GM21526 (cell line): ENCODE data around the gene RALBP1.
"Not testable (repeated sequence)": the region's sequence is repeated elsewhere in the genome, so short reads cannot be mapped to it uniquely, and the experiment has no call there.

ENCODE experiments used
- ATAC-seq: cut with Tn5 transposase; IDR thresholded peaks from one replicate; pipeline ENCODE4 v1.9.1; 2021; ENCODE audit warnings: moderate library complexity; ENCODE audit not compliant: unreplicated experiment, low FRiP score

Gene RALBP1

DNA sequence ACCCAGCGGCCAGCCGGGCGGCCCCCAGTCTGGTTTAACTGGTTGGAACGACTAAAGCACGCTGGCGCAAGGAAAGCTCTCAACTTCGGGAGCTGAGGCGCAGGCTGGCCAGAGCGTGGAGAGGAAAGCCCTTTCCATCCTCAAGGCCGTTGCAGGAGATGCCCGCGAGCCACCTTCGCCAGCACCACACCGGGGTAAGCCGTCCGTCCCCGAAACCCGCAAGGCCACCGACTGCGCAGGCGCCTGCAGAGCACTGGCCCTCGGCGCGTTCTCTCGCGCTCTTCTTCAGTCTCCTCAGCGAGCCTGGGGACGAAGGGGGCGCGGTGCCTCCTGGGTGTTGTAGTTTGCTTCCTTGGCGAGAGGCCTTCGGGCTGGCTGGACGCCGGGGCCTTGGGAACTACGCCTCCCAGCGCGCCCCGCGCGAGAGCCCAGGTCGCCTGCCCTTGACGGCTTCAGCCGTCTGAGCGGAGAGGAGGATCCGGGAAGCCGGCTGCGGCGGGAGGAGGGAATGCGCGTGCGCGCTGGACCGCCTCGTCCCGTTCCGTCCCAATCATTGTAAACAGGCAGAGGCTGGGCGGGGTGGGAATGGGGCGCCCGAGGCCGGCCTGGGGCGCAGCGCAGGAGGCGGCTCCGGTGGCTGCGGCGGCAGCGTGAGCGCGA, at the start of gene RALBP1:
RALBP1 (plus strand) TSS at position 531 of the 660 bp plus-strand sequence. CDS start 37,533 bp downstream, outside the sequence.
- peak; percentile 88 for ATAC-seq

DNA sequence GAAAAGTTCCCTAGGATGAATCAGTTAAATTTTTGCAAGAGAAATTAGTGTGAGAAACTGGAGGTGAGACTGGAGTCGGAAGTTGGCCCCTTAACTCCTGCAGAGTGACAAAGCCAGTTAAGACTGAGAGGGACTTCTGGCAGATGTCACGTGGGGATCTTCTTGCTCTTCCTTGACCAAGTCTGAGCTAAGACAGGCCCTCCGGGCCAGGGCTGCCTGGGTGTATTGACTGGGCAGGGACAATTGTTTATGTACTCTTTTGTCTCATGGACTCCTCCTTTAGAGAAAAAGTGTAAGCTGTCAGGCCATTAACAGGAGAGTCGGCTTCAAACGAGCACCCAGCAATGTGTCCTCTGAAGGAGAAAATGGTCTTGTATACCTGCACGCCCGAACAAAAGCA, 48.6 kb upstream of the RALBP1 start:
- ATAC-seq: no peak

DNA sequence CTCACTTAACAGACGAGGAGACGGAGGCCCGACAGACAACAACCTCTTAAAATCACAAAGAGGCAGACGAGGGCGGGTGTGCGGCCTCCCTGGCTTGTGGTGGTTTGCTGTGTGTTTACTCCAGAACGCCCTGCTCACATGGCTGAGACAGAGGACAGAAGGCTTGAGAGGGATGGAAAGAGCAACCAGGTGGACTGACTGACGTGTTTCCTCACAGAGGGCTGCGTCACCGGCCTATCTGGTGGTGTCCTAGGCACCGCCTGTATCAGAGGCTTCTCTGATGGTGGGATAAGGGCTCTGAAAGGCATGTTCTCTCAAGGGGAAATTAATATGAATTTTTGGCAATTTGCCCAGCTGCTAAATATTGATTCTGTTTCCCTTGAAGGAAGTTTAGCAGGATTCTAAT, 47.0 kb upstream of the RALBP1 start:
- no peak for ATAC-seq

DNA sequence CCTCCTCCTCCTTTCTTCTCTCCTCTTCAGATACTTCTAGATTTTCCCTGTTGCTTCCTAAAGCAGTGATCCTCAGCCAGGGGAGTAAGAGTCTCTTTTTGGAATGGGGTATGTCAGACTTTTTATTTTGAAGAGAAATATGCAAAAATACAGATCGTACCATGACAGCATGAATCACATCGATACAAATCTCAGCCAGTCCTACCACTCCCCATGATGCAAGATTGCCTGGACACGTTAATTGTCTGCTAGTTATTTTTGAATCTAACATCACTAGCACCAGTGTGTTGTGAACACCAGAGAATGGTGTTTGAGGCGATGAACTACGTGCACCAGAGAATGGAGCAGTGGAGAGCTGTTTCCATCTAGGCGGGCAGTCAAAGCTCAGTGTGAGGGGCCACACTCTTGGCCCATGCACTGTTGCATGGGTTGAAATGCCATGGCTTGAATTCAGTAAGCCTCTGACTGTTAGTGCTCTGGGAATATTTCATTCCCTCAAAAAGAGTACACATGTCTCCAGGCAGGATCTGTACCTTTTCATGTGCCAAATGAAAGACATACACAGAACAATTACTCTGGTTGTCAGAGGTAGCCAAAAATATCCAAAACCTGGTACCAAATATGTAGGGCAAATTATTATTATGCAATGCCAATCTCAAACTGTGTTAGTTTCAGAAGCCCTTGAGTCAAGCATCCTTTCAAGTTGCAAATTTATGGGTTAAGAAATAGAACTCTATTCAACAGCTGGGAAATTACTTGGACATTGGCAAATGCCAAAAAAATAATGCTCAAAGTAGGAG, 46.3 kb upstream of the RALBP1 start:
- ATAC-seq: no peak

DNA sequence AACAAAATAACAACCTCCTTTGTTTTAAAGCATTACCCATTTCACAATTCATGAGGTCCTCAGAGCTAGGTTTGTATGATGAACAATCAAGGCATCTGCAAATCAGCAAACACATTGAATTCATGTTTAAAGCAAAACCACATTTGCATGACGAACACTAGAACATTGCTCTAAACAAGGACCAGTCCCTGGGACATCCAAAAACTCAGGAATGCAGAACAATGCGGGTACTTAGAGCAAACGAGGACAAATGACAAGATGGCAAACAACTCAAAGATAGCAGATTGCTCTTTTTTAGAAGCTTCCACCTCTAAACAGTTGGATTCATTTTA, 45.7 kb upstream of the RALBP1 start:
- no peak for ATAC-seq

DNA sequence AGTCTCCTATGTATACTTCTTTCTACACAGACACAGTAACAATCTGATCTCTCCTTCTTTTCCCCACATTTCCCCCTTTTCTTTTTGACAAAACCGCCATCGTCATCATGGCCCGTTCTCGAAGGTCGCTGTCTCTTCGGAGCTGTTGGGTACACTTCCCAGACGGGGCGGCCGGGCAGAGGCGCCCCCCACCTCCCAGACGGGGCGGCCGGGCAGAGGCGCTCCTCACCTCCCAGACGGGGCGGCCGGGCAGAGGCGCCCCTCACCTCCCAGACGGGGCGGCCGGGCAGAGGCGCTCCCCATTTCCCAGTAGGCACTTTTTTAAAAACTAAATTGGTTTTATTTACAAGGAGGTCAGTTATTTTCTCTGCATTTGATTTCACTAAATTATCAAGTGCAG, 45.0 kb upstream of the RALBP1 start:
- ATAC-seq: not testable (repeated sequence)

DNA sequence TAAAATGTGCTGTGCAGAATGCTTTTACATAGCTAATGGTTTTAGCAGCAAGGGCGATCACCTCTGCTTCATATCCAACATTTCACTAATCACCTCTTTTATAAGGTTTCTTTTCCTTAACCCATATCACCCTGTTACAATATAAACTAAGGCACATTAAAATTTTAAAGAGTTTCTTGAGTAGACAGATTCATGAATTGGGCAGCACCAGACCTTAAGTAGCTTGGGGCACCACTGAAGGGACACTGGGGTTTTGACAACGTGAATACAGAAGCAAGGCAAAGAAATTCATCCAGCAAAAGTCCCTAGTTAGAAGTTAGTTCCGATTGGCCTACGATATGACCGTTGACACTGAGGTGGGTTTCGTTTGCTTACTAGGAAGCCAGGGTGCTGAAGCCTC, 44.0 kb upstream of the RALBP1 start:
- no peak for ATAC-seq

DNA sequence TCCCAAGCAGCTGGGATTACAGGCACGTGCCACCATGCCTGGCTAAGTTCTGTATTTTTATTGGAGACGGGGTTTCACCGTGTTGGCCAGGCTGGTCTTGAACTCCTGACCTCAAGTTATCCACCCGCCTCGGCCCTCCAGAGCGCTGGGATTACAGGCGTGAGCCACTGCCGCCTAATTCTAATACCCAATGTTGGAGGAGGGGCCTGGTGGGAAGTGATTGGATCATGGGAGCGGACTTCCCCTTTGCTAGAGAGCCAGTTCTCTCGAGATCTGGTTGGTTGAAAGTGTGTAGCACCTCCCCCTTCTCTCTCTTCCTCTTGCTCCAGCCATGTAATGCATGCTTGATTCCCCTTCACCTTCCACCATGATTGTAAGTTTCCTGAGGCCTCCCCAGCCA, 42.2 kb upstream of the RALBP1 start:
- not testable (repeated sequence) for ATAC-seq

DNA sequence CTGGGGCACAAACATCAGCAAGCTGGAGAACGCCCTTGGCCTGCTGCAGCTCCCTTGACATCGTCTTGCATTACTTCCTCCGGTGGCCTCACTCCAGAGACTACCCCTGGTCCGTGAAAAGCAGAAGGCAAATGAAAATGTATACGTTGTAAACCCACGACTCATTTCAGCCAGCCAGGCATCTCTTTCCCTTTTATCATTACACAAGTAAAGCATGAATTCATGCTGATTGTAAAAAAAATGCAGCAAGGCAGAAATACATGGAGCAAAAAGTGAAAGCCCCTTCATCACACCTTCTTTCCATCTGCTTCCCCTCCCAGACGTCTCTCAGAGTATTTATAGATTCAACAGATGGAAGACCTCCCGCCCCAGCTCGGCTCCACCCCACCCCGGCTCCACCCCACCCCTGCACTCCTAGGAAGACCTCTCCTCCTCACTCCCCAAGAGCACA, 41.6 kb upstream of the RALBP1 start:
- ATAC-seq: no peak

DNA sequence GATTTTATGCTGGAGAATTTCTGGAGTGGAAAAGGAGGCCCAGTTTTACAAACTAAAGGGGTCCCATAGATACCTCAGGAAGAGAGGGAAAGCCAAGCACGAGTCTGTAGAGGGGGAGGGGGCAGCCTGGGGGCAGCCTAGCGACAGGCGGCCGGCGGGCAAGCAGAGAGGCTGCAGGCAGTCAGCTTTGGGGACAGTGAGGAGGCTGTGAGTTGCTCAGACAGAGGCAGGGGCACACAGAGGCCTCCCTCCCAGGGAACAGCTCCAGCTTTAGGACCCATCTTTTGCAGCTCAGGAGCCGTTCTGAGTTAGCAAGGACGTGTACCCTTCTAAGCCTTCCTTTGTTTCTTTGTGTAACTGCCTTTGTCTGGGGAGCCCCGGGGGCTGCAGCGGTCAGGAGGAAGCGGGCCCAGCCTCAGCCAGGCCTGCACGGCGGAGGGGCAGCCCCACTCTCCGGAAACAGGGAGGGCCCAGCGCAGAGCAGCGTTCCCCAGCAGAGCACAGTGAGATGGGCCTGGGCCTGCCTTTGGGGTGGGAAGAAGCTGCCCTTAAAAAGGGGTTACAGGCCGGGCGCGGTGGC, 41.1 kb upstream of the RALBP1 start:
- ATAC-seq: no peak

DNA sequence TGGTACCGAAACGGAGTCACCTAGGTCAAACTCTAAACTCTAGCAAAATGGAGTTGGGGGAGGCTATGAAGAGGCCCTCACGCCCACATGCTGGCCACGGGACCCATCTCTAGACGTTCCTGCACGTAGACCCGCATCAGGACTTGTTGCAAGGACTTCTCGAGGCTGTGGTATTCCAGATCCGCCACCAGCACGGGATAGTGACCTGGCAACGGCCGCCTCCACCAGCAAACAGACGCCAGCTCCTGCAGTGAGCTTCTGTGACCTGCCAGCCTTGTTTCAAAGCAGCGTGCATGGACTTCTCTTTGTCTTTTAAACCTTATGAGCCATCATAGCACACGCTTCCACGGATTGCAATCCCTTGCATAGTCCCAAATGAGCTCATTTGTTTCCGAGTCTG, 40.3 kb upstream of the RALBP1 start:
- no peak for ATAC-seq

DNA sequence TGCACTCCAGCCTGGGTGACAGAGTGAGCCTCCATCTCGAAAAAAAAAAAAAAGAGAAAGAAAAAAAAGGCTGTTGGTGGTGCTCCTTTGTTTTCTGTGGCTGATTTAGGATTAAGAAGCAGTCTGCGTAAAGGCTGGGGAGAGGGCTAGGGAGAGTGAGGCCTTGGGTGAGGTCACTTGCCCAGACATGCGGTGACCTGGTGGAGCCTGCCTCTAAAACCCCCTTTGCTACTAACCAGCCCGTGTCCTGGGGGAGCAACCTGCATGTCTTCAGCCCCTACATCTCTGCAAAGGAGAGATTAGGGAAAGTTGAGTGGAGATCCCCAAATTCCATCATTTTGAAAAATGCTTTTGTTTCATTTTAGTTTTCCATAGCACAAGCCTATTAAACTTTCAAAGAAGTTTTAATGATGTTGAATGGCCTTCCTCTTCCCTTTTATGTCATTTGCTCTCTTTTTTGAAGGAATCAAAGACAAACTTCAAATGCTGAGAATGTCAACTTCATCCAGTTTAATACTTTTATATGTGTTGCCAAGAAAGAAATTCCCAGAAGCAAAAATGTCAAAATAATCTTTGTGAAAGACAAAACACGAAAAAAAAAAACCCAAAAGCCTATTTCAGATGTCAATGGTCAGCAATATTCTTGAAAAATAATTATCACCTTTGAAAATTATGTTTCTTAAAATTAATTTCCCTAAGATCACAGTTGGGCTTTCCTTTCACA, 38.9 kb upstream of the RALBP1 start:
- ATAC-seq: no peak

DNA sequence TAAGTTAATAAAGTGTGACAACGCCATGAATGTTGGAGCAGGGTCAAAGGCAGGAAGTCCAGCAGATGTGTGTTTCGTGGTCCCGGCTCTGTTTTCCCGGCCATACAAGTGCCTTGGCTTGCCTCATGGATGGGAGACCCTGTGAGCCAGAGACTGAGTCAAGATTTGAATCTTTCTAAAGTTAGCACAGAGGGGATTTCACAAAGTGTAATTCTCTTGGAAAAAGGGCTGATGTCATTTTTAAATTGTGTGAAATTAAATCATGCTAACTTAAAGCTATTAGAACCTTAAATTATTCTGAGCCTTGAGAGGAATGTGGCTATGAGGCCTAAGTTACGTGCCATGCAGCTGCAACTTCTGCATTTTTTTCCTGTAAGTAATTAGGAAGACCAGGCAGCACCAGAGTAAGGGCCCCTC, 38.3 kb upstream of the RALBP1 start:
- ATAC-seq: no peak

DNA sequence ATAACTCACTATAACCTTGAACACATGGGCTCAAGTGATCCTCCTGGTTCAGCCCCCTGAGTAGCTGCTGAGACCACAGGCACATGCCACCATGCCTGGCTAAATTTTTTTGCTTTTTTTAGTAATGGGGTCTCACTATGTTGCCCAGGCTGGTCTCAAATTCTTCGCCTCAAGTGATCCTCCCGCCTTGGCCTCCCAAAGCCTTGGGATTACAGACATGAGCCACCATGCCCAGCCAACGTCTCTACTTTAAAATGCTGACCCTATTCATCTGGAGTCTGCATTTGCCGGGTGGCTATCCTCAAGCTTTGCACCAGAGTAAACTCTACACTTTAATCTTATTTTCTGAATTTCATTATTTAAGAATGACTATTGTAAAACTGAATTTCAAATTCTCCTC, 37.6 kb upstream of the RALBP1 start:
- no peak for ATAC-seq

DNA sequence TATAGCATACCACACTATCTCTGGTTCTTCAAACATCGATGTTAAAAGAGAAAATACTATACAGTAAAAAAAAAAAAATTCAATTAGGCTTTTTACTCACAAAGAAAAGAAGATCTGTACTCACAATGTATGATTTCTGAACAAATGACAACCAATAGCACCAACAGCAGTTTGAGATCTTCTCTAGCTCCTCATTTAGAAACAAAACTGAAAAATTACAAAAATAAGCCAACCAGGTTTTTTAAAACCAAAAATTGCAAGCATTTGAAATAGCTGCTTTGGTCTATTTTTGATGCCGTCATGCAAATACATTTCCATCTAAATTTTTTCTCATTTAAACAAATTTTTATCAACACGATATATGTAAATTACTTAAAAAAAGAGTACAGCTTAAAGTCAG, 34.3 kb upstream of the RALBP1 start:
- no peak for ATAC-seq

DNA sequence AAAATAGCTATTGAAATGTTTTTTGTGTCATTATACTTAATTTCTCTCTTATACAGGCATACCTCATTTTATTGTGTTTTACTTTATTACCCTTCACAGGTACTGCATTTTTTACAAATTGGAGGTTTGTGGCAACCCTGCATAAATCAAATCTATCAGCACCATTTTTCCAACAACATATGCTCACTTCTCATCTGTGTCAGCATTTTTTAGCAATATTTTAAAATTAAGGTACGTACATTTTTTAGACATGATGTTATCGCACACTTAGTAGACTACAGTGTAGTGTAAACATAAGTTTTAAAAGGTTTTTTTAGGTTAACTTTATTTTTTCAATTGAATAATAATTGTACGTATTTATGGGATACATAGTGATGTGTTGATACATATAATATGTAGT, 30.8 kb upstream of the RALBP1 start:
- no peak for ATAC-seq

DNA sequence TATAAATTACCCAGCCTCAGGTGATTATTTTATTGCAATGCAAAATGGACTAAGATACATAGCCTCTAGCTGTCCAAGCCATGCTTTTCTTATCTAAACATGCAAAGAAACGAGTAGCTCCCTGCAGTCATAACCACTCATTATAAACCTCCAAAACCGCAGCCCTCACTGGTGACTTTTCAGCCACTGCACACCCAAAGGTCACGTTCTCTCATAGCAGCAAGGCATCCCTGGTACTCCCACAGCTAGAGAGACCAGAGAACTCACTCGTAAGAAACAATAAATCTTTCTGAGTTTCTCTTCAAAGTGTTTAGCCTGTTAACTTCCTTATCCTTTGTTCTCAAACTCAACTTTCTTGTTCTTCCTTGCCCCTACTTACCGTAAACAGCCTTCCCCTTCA, 28.5 kb upstream of the RALBP1 start:
- no peak for ATAC-seq

DNA sequence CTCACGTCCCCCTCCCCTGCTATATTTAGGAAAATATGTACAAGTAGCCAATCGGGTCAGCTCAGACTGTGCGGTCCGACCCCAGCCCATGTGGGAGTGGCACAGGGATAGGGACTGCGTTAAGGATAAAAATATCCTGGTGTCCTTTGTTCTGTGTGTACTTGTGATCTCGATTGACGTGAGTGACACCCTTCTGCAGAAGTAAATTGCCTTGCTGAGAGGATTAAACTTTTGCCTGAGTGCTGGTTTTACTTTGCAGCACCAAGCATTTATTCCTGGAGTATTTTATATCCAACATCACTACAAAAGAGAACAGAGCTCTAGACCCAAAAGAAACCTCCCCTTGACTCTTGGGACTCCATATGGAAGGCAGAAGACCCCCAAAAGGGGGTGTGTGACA, 28.0 kb upstream of the RALBP1 start:
- ATAC-seq: no peak

DNA sequence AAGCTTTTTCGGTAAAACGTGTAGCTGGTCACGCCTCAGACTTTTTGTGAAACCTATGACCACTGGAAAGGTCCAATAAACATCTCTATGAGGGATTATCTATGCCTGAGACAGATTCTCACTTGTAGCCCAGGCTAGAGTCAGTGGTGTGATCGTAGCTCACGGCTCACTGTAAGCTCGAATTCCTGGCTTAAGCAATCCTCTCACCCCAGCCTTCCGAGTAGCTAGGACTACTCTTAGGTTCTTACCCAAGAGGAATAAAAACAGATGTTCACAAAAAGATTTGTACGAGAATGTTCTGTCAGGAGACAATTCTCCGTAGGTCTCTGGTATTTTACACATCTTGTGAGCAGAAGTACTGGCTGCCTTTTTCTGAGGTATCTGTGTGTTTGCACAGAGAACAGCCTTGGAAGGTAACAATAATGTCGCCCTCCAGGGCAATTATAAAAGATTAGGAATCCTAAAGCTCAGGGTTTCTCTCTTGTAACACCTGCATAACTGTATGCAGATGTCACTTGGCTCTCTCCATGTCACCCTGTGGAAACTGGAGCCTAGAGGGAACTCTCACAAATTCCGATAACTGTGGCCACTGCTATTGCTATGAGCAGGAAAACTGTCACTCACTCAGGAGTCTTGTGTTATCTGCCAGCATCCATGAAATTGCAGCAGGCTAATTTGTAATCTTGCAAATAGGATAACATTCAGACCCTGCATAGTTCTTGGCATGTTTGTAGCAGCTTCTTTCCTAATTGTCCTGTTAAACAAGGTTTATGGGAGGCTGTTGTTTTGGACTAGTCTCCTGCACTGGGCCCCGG, 25.5 kb upstream of the RALBP1 start:
- no peak for ATAC-seq

DNA sequence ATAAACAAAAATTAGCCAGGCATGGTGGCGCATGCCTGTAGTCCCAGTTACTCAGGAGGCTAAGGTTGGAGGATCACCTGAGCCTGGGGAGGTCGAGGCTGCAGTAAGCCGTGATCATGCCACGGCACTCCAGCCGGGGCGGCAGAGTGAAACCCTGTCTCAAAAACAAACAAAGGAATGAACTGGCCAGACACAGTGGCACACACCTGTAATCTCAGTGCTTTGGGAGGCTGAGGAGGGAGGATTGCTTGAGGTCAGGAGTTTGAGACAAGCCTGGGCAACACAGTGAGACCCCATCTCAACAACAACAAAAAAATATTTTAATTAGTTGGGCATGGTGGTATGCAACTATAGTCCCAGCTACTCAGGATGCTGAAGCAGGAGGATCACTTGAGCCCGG, 24.4 kb upstream of the RALBP1 start:
- not testable (repeated sequence) for ATAC-seq
